Endothelial cell of umbilical vein (primary cell): ENCODE data around the gene RAB11FIP3. TPM values are rescaled to one million over a fixed set of nuclear protein-coding genes. Genes with fewer than 3 reads are reported as not detected.

Experiments
- BruUV-seq: library from RNA; stranded (reverse); fragments of 400-500 nt; replicated peaks from 2 replicates; lab custom pipeline; 2021; lab: Mats Ljungman, UMichigan
- CTCF ChIA-PET: fragments of 300-600, 350-600 bp; sonication (Branson Sonifier 250); formaldehyde crosslinking; loops from one replicate; lab custom pipeline; 2021; ENCODE audit warnings: antibody characterized with exemption, inconsistent platforms; lab: Charles Lee
- POLR2A ChIA-PET: fragments of 300-600, 350-600 bp; sonication (Branson Sonifier 250); formaldehyde crosslinking; loops from one replicate; lab custom pipeline; 2021; ENCODE audit warnings: antibody characterized with exemption, inconsistent platforms; lab: Charles Lee
- DNase-seq: peaks from one replicate; pipeline ENCODE4 v3.0.0-alpha.2; 2011; ENCODE audit warnings: low read depth, low spot score
- FAIRE-seq: peaks from 2 replicates; lab custom pipeline; 2011; peaks lifted over from hg19 to GRCh38; lab: Jason Lieb, UNC
- H2AFZ ChIP-seq: 2 replicates; pipeline ENCODE4 v1.6.0; 2012; ENCODE audit warnings: low read depth, low read length, control low read depth, inconsistent platforms
- H3K27ac ChIP-seq: 2 replicates; pipeline ENCODE4 v1.5.1; 2011; ENCODE audit warnings: low read depth, mild to moderate bottlenecking, control low read depth, low read length, moderate library complexity; ENCODE audit not compliant: insufficient read depth
- H3K27me3 ChIP-seq, 2 experiments: 2 replicates each; pipeline versions ENCODE4 v1.6.0 to v1.6.1; 2011; ENCODE audit warnings: low read length in 2 of 2, mixed read lengths in 1 of 2; ENCODE audit not compliant: control insufficient read depth in 2 of 2, insufficient read depth in 2 of 2
- H3K36me3 ChIP-seq, 2 experiments: 2 replicates in 1 of 2; 3 replicates in 1 of 2; pipeline ENCODE4 v1.5.1; 2011; ENCODE audit warnings: low read length in 2 of 2, mild to moderate bottlenecking in 1 of 2, moderate library complexity in 1 of 2; ENCODE audit not compliant: control insufficient read depth in 2 of 2, insufficient read depth in 2 of 2; ENCODE audit errors: extremely low read depth in 1 of 2
- H3K4me1 ChIP-seq: 3 replicates; pipeline ENCODE4 v1.5.1; 2011; ENCODE audit warnings: mild to moderate bottlenecking, low read length; ENCODE audit not compliant: control insufficient read depth, insufficient read depth; ENCODE audit errors: extremely low read depth
- H3K4me2 ChIP-seq: 2 replicates; pipeline ENCODE4 v1.6.1; 2011; ENCODE audit warnings: low read length, control low read depth, mixed read lengths; ENCODE audit not compliant: insufficient read depth
- H3K4me3 ChIP-seq, 3 experiments: fragments of 200-600 bp in 1 of 3; sonication (generic), shearing (Covaris generic) in 1 of 3; replicated peaks in 1 of 3; 2 replicates each; pipeline ENCODE4 v1.5.1; 2011 to 2016; ENCODE audit warnings: control low read depth in 3 of 3, low read length in 3 of 3, mild to moderate bottlenecking in 2 of 3, inconsistent platforms in 1 of 3, low read depth in 1 of 3, moderate library complexity in 1 of 3; ENCODE audit not compliant: insufficient read depth in 1 of 3
- H3K79me2 ChIP-seq: 2 replicates; pipeline ENCODE4 v1.6.0; 2012; ENCODE audit warnings: low read length, inconsistent platforms; ENCODE audit not compliant: control insufficient read depth, insufficient read depth
- H3K9ac ChIP-seq: replicated peaks from 2 replicates; pipeline ENCODE3; 2011; ENCODE audit warnings: low read length, control low read depth; ENCODE audit not compliant: insufficient read depth; ENCODE audit errors: extremely low read depth
- H3K9me1 ChIP-seq: replicated peaks from 3 replicates; pipeline ENCODE4 v1.6.0; 2011; ENCODE audit warnings: mild to moderate bottlenecking, low read length; ENCODE audit not compliant: control insufficient read depth, insufficient read depth; ENCODE audit errors: extremely low read depth
- H3K9me3 ChIP-seq: replicated peaks from 2 replicates; pipeline ENCODE4 v1.5.1; 2012; ENCODE audit warnings: low read length, inconsistent platforms; ENCODE audit not compliant: control insufficient read depth, insufficient read depth
- H4K20me1 ChIP-seq: replicated peaks from 2 replicates; pipeline ENCODE3; 2011; ENCODE audit warnings: mild to moderate bottlenecking, low read length; ENCODE audit not compliant: control insufficient read depth, insufficient read depth; ENCODE audit errors: extremely low read depth
- EZH2 ChIP-seq: IDR thresholded peaks from 2 replicates; pipeline ENCODE4 v1.6.1; 2012; ENCODE audit warnings: borderline replicate concordance, low read depth, mild to moderate bottlenecking, moderate library complexity, low read length, inconsistent platforms; ENCODE audit not compliant: severe bottlenecking
- FOS ChIP-seq: IDR thresholded peaks from 2 replicates; pipeline ENCODE4 v1.6.1; 2011; ENCODE audit warnings: mild to moderate bottlenecking, low read length, moderate library complexity, borderline replicate concordance; ENCODE audit not compliant: insufficient read depth
- GATA2 ChIP-seq: IDR thresholded peaks from 2 replicates; pipeline ENCODE4 v1.7.0; 2011; ENCODE audit warnings: low read depth, mild to moderate bottlenecking, moderate library complexity, mixed read lengths, low read length; ENCODE audit not compliant: insufficient read length, insufficient read depth
- JUN ChIP-seq: IDR thresholded peaks from 2 replicates; pipeline ENCODE4 v1.6.1; 2011; ENCODE audit warnings: borderline replicate concordance, low read depth; ENCODE audit not compliant: insufficient read length, insufficient read depth
- MYC ChIP-seq: IDR thresholded peaks from one replicate; pipeline ENCODE4 v1.6.1; 2011; ENCODE audit warnings: mild to moderate bottlenecking, low read depth, low read length
- POLR2A ChIP-seq: IDR thresholded peaks from 2 replicates; pipeline ENCODE4 v1.6.1; 2012; ENCODE audit warnings: low read depth, mild to moderate bottlenecking, control low read depth, low read length
- POLR2AphosphoS5 ChIP-seq: IDR thresholded peaks from 2 replicates; pipeline ENCODE4 v1.6.1; 2012; ENCODE audit warnings: low read depth, mild to moderate bottlenecking, control low read depth, low read length, moderate library complexity; ENCODE audit not compliant: insufficient read depth
- dilution Hi-C: fragments of 300-500 bp; cut with MboI; formaldehyde crosslinking; loops from one replicate; pipeline ENCODE4 v1.15.0; 2019; ENCODE audit warnings: low sequenced_read_pairs; ENCODE audit not compliant: extremely low pct_ligation_motif_present
- intact Hi-C: fragments of 100-400 bp; cut with micrococcal nuclease; formaldehyde crosslinking; loops from one replicate; pipeline ENCODE4 v1.10.0; 2022
- polyA plus RNA-seq, 4 experiments: library from polyadenylated mRNA; depleted of rRNA in 3 of 4; stranded (reverse) in 3 of 4; unstranded in 1 of 4; fragments of >200 nt; gene quantifications; 2 replicates each; pipeline versions ENCODE4 v1.2.1 to v1.2.3, GENCODE V29; 2011 to 2012; ENCODE audit warnings: missing spikeins in 1 of 4
- total RNA-seq: library from RNA; stranded (reverse); gene quantifications from 2 replicates; pipeline ENCODE4 v1.2.3, GENCODE V29; 2021
- TF ChIP-seq, protein P1 (sequence below), 2 donors: IDR thresholded peaks; 1 replicate in 1 of 2; 2 replicates in 1 of 2; pipeline ENCODE4 v1.5.1; 2011; ENCODE audit warnings: low read length in 2 of 2, mild to moderate bottlenecking in 2 of 2, moderate library complexity in 2 of 2, control low read depth in 1 of 2, inconsistent platforms in 1 of 2, low read depth in 1 of 2; ENCODE audit not compliant: insufficient read depth in 1 of 2; ENCODE audit errors: extremely low read depth in 1 of 2
- TF ChIP-seq, protein P2 (sequence below): IDR thresholded peaks from 2 replicates; pipeline ENCODE4 v1.6.1; 2011; ENCODE audit not compliant: insufficient read depth, insufficient read length

RAB11FIP3 gene
- total and polyA plus RNA-seq, 2 donors (not counting 3 experiments of a cell fraction or from before 2014, with no cell fraction given): 20.5 to 75.9 TPM

DNA sequence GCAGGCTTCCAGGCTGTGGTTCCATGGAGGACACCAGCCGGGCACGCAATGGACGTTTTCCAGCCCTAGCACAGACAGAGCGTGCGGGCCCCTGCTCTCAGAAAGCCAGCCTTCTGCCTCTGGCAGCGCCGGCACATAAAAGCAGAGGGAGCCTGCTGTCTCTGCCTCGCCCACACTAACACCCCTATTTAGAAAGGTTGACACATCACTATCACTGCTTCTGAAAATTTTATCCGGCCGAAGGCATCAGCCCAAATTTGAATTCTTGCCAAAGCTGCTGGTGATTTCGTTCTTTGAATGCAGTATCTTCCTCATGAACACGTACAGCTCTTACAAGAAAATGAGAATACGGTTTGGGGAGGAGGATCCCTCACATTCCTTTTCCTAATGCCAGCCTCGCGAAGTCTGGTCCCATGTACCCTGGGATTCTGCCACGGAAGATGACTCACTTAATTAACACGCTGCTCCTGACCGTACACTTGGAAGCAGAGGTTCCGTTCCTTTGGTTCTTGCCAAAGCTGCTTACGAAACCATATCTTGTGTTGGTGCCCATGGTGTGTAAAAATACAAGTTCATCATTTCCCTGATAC is 1.3 kb upstream of the RAB11FIP3 start:
- H3K79me2 ChIP-seq: peaks cover 30% of the 10 kb centered on the region
- H4K20me1 ChIP-seq: peaks cover 4% of the 10 kb centered on the region
- ChIA-PET POLR2A (no interaction called here), CTCF (interaction anchor here (0.9 to 3.6 kb wide), 7 partner anchors 13 to 317 kb away, joined by 3 to 19 read pairs (median 4); no protein-coding TSS in a partner anchor)
- peak overlapping the region in 2 of 3 experiments; percentile 55 to 77 for H3K4me3 ChIP-seq
- H3K9me3 ChIP-seq: no peaks in the 10 kb centered on the region
- no peaks in the 10 kb centered on the region for H3K36me3 ChIP-seq
- peak; percentile 99 for FAIRE-seq
- H3K4me1 ChIP-seq: peaks cover 27% of the 10 kb centered on the region
- no peaks in the 10 kb centered on the region for H3K27me3 ChIP-seq
- dilution Hi-C loops (no loop called here), intact Hi-C loops (loop anchor here (1.0 kb wide), 2 partner anchors 23 to 34 kb away; partner anchors contain the start of gene DECR2)
- H3K27ac ChIP-seq: peak overlapping the region; percentile 94
- TF ChIP-seq POLR2A: peak; percentile 58
- peak; percentile 93 for TF ChIP-seq JUN
- TF ChIP-seq, protein P1, sequence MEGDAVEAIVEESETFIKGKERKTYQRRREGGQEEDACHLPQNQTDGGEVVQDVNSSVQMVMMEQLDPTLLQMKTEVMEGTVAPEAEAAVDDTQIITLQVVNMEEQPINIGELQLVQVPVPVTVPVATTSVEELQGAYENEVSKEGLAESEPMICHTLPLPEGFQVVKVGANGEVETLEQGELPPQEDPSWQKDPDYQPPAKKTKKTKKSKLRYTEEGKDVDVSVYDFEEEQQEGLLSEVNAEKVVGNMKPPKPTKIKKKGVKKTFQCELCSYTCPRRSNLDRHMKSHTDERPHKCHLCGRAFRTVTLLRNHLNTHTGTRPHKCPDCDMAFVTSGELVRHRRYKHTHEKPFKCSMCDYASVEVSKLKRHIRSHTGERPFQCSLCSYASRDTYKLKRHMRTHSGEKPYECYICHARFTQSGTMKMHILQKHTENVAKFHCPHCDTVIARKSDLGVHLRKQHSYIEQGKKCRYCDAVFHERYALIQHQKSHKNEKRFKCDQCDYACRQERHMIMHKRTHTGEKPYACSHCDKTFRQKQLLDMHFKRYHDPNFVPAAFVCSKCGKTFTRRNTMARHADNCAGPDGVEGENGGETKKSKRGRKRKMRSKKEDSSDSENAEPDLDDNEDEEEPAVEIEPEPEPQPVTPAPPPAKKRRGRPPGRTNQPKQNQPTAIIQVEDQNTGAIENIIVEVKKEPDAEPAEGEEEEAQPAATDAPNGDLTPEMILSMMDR (IDR thresholded peaks at IDR 0.05; ENCODE audit: extremely low read depth in 1 of 2, insufficient read depth in 1 of 2, low read depth in 1 of 2, low read length in 2 of 2): no peak
- peak; percentile 70 for TF ChIP-seq FOS
- no peak for TF ChIP-seq EZH2
- TF ChIP-seq GATA2: no peak
- peak; percentile 59 for TF ChIP-seq POLR2AphosphoS5
- TF ChIP-seq, protein P2, sequence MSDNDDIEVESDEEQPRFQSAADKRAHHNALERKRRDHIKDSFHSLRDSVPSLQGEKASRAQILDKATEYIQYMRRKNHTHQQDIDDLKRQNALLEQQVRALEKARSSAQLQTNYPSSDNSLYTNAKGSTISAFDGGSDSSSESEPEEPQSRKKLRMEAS: no peak
- no peak for TF ChIP-seq MYC
- H3K4me2 ChIP-seq: peak overlapping the region; percentile 96
- H3K9me1 ChIP-seq: no peaks in the 10 kb centered on the region
- peak overlapping the region; percentile 71 for H3K9ac ChIP-seq
- DNase-seq: peak; percentile 84
- TSS peak; percentile 47 for BruUV-seq
- H2AFZ ChIP-seq: peak overlapping the region; percentile 29
